Central memory CD4-positive, alpha-beta T cell (primary cell): Measurements from ENCODE around the gene PITHD1.
"Not testable (repeated sequence)": the region's sequence is repeated elsewhere in the genome, so short reads cannot be mapped to it uniquely, and the experiment has no call there.

Source experiments
- DNase-seq: peaks from one replicate; pipeline ENCODE4 v3.0.0; 2022
- total RNA-seq, 3 experiments: gene quantifications; one replicate each; lab custom pipeline; 2026; lab: John Stamatoyannopoulos, UW

PITHD1 gene, protein sequence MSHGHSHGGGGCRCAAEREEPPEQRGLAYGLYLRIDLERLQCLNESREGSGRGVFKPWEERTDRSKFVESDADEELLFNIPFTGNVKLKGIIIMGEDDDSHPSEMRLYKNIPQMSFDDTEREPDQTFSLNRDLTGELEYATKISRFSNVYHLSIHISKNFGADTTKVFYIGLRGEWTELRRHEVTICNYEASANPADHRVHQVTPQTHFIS
- total RNA-seq: 81.4 to 148 (median 85.9) reads per million in 3 experiments

DNA sequence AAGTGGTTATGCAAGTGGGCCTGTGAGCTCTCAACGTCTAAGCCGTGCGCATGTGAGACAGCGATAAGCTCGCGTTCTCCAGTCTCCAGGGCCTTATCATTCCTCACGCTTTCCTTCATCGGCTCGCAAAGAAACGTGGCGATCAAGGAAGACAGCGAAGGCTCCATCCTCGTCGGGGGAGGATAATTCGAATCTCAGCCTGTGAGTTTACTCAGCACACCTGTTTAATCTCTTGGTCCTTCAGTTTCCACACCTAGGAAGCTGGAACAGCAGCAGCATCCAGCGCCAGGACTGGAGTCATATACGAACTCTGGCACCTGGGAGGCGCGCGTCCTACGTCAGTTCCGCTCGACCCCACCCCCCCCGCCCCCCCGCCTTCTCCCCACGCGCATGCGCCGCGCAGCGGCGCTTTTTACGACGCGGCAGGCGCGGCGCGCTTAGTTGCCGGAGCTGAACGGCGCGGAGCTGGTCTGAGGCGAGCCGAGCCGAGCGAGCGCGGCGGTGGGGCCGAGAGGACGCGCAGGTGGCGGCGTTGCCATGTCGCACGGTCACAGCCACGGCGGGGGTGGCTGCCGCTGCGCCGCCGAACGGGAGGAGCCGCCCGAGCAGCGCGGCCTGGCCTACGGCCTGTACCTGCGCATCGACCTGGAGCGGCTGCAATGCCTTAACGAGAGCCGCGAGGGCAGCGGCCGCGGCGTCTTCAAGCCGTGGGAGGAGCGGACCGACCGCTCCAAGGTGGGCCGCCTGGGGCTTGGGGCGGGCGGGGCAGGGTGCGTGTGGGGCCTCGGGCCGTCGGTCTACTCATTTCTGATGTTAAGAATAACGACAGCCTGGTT is at the start of gene PITHD1:
PITHD1 (plus strand) TSS at position 440 of the 836 bp plus-strand sequence; CDS start at position 538, 98 bp downstream.
- DNase-seq: peak; percentile 83

- no peak for DNase-seq
These were observed 45.6 kb upstream of the PITHD1 start for GRCh38 chr1:23732363-23733224.

GRCh38 chr1:23733281-23733680 is 44.9 kb upstream of the PITHD1 start:
- DNase-seq: not testable (repeated sequence)

GRCh38 chr1:23736437-23737134 is 41.6 kb upstream of the PITHD1 start:
- no peak for DNase-seq

DNA sequence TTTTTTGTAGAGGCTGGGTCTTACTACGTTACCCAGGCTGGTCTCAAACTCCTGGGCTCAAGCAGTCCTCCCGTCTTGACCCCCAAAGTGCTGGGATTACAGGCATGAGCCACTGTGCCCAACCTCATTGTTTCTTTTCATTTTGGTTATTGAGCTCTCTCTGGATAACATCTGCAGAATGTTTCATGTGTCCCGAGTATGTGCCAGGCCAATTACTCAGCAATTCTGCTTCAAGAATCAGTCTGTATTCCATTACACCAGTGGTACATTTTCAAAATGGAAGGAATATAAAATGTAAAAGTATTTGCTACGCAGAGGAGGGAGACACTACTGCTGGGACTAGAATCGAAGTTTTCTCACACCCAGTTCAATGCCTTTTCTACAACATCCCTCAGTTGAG is 36.6 kb upstream of the PITHD1 start:
- DNase-seq: no peak

DNA sequence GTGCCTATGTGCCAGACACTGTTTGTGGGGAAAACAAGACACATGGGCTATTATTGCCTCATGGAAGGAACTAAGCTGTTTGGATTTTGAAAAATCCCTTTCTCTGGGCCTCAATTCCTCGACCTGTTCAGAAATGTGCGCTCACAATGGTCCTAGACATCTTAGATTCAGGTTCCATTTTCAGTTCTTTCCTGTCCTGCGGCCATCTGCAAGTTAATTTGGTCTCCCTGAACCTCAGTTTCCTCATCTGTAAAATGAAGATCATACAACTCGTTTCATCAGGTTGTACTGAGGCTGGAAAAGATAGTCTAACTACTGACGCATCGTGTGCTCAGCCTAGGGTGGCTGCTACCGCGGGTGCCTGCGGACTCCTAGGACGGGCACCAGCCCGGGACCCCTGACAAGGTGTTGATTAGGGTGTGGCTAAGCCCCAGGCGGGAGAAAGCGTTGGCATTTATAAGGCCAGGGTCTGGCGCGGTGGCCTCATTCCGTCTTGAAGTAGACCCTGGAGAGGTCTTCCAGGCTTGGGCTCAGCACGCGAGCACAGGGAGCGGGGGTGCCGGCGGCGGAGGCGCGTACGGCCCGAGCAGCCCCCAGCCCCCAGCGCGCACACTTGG is 35.4 kb upstream of the PITHD1 start:
- DNase-seq: no peak

DNA sequence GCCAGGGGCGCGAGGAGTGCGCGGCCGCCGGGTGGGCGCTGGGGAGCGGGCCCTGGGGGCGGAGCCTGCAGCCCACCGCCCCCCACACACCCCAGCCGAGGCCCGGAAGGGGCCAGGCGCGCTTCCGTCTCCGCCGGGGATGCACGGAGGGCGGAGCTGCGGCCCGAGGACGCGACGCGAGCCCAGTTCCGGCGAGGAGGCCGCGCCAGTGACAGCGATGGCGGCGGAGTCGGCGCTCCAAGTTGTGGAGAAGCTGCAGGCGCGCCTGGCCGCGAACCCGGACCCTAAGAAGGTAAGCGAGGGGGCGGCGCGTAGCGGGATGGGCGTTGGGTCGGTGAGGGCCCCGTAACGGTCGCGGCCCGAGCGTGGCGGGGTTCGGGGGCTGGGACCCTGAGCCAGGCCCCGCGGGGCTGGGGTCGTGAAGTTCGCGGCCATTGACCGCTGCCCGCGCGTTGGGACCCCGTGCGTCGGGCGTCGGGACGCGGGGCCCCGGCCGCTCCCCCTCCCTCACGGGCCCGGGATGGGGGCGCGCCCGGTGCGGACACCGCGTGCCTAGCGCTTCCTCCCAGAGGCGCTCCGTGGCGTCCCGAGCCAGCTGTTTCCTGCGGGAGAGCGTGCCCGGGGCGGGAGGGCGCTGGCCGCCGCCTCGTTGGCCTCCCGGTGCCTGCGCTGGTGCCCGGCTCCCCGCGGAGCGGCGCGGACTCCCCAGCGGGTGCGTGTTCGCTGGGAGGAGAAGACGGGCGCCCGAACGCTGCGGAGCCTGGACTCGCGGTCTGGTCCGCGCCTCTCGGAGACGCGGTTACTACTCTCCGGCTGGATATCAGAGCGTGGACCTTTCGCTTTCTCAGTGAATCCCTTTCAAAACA is 34.7 kb upstream of the PITHD1 start, which contains the start of gene ELOA:
ELOA (plus strand) TSS at position 185 of the 866 bp plus-strand sequence; CDS start at position 218, 33 bp downstream.
- DNase-seq: peak; percentile 75

DNA sequence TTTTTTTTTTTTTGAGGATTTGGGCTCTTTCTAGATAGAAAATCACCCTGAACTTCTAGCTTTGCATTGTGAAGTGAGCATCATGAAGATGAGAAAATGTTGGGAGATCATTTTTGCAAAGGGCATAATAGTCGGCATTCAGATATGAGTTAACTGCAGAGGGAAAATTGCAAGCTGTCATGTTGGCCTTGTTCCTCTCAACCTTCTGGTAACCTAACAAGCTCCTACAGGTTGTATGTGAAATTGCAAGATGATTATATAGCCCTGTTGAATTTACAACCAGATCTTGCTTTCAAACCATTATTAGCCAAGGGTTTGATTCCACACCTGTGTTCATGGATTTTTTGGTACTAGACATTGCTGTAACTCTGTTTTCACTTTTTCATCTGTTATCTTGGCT is 32.7 kb upstream of the PITHD1 start:
- peak; percentile 12 for DNase-seq

DNA sequence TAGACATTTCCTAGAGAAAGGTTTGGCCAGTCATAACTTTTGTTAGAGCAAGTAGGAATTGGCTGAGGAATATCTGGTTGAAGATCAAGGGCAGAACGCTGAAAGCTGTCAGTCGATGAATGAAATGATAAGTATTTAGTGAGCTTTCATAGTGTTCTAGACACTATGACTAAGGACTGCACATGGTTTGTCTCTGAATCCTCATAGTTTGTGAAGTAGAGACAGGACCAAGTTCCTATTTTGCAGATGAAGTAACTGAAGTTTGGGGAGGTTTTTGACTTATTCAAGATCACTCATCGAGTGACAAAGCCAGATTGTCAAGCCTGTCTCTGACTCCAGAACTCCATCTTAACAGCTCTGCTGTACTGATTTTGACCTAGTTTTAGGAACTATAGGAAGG is 30.2 kb upstream of the PITHD1 start:
- no peak for DNase-seq

DNA sequence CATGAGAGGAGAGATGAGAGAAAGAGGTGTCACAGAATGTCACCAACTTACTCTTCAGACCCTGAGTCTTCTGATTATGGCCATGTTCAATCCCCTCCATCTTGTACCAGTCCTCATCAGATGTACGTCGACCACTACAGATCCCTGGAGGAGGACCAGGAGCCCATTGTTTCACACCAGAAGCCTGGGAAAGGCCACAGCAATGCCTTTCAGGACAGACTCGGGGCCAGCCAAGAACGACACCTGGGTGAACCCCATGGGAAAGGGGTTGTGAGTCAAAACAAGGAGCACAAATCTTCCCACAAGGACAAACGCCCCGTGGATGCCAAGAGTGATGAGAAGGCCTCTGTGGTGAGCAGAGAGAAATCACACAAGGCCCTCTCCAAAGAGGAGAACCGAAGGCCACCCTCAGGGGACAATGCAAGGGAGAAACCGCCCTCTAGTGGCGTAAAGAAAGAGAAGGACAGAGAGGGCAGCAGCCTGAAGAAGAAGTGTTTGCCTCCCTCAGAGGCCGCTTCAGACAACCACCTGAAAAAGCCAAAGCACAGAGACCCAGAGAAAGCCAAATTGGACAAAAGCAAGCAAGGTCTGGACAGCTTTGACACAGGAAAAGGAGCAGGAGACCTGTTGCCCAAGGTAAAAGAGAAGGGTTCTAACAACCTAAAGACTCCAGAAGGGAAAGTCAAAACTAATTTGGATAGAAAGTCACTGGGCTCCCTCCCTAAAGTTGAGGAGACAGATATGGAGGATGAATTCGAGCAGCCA is 27.0 kb upstream of the PITHD1 start:
- DNase-seq: peak; percentile 20

- DNase-seq: no peak
These were observed 26.4 kb upstream of the PITHD1 start for GRCh38 chr1:23751815-23752200.

- no peak for DNase-seq
These were observed 25.3 kb upstream of the PITHD1 start for GRCh38 chr1:23752909-23753308.

DNA sequence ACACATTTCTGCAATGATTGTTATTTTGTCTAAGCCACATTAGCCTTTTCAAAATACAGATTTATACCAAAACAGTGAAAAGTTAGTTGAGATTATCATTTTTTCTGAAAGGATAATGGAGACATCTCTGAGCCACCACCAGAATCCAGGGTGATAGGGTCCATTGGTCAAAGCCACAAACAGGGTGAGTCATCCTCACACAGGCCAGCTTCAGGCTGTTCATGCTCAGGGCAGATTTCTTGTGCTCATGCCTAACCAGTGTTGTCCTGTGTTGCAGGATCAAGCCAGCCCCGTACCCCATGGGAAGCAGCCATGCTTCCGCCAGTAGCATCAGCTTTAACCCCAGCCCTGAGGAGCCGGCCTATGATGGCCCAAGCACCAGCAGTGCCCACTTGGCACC is 21.5 kb upstream of the PITHD1 start:
- no peak for DNase-seq

DNA sequence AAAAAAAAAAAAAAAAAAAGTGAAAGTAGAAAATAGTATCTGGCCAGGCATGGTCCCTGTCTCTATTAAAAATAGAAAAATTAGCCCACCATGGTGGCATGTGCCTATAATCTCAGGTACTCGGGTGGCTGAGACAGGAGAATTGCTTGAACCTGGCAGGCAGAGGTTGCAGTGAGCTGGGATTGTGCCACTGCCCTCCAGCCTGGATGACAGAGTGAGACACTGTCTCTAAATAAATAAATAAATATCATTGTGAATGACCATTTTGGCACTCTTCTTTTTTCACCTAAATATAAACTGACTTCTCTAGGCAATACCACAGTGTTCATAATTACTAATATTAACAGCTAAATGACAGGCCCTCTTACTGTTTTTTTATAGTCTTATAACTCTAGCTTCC is 20.4 kb upstream of the PITHD1 start:
- DNase-seq: no peak

GRCh38 chr1:23759277-23759676 is 18.9 kb upstream of the PITHD1 start:
- DNase-seq: no peak

DNA sequence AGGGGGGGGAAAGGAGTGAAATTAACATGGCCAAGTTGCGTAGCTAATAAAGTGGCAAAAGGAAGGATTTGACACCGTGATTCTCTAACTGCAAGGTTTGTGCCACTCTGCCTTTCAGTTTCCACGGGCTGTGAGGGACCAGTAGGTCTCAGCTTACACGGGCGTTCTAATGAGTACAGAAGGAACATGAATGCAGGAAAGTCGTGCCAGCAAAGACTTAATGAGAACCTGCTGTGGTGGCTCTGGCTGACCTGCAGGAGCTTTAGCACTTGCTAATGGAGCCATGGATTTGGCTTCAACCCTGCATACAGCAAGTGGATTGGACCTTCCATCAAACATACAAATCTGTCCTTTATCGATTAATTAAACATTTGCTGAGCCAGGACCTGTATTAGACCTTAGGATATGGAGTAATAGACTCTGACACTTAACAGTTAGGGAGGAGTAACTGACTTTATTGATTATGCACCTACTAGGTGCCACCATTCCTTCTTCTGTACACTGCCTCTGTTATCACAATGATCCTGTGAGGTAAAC is 15.1 kb upstream of the PITHD1 start:
- DNase-seq: no peak

- DNase-seq: no peak
These were observed 9.5 kb upstream of the PITHD1 start for GRCh38 chr1:23768733-23769132.

DNA sequence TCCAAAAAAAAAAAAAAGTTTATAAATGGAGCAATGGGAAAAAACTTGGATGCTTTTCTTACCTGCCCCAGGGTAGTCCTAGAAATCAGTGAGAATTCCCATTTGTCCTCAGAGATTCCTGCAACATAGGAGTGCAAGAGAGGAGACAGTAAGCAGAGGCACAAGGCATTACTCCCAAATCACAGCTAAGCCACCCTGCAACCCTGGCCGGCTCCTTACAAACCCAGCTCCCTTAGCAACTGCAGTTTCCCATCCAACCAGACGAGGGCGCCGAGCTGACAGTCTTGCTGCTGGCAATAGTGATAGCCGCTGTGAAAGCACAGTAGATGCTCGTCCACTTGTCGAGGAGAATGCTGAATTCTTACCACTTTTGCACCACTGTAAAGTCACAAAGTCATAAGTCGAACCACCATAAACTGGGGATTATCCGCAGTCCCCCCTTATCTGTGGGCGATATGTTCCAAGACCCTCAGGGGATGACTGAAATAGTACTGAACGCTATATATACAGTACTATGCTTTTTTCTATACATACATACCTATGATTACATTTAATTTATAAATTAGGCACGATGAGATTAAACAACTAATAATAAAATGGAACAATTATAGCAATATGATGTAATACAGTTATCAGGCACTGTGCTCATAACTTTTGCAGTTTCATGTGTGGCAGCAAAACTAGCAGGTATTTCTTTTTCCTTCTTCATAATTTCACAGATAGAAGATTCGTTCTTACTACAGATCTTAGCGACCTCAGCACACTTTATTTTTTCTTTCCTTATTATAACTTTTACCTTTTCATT is 6.0 kb upstream of the PITHD1 start:
- peak; percentile 69 for DNase-seq

- no peak for DNase-seq
These were observed 5.4 kb upstream of the PITHD1 start for GRCh38 chr1:23772854-23773242.
